Measurements from ENCODE around the gene WWC2.

GRCh38 chr4:183321079-183321478, 222.0 kb downstream of the WWC2 start:
- TF ChIP-seq POLR2AphosphoS5 (IDR thresholded peaks at IDR 0.05; ENCODE audit: borderline replicate concordance, low read depth, low read length) (no peak), EZH2 (IDR thresholded peaks at IDR 0.05) (no peak), FOXP2 (optimal IDR thresholded peaks at IDR 0.05; ENCODE audit: control extremely low read depth, extremely low read length, insufficient read depth) (no peak)
